ENCODE data around the gene HDAC4. TPM values are rescaled to one million over a fixed set of nuclear protein-coding genes. Genes with fewer than 3 reads are reported as not detected.
A peak's percentile ranks its signal among the peaks of the same experiment; 100 is the strongest.

The HDAC4 gene
- total and polyA plus RNA-seq, 4 donors: 2.9 to 37.2 (median 4.4) TPM

- TF ChIP-seq GABPA (IDR thresholded peaks at IDR 0.05 in 1 of 2, conservative IDR thresholded peaks at IDR 0.05 in 1 of 2) (no peak), ATF3 (IDR thresholded peaks at IDR 0.05) (no peak), EGR1 (IDR thresholded peaks at IDR 0.05; ENCODE audit: low read depth in 2 of 2) (no peak), RXRA (IDR thresholded peaks at IDR 0.05) (peak; percentile 86)
Measured at GRCh38 chr2:239238839-239239606, 161.8 kb downstream of the HDAC4 start (continued).

GRCh38 chr2:239238381-239238780, 162.4 kb downstream of the HDAC4 start:
- no peak overlapping the region for H3K4me3 ChIP-seq (ENCODE audit: low read depth in 1 of 3, low read length in 3 of 3)
- TF ChIP-seq FOXA1 (IDR thresholded peaks at IDR 0.05) (no peak), YY1 (IDR thresholded peaks at IDR 0.05) (no peak)
- peaks cover 21 to 44% (median 36%) of the 10 kb centered on the region in 4 donors for H3K4me1 ChIP-seq (ENCODE audit: control insufficient read depth in 4 of 4, insufficient read depth in 4 of 4, low read length in 3 of 4)
- no peaks in the 10 kb centered on the region for H3K27me3 ChIP-seq (ENCODE audit: control insufficient read depth in 4 of 4, insufficient read depth in 4 of 4, low read length in 3 of 4)
- H3K36me3 ChIP-seq (ENCODE audit: control insufficient read depth in 4 of 4, insufficient read depth in 3 of 4, low read depth in 1 of 4, low read length in 3 of 4): no peaks in the 10 kb centered on the region
- no peak overlapping the region for H3K9ac ChIP-seq (ENCODE audit: low read depth in 1 of 2, low read length in 2 of 2)
- peak overlapping the region in 1 of 2 donors; percentile 67 for H3K27ac ChIP-seq (ENCODE audit: low read depth in 1 of 2, low read length in 2 of 2)
- WGBS: 81% methylated on average over 5 of the region's 5 CpGs
- DNase-seq (ENCODE audit: low spot score): no peak
- no peaks in the 10 kb centered on the region for H3K9me3 ChIP-seq (ENCODE audit: control insufficient read depth in 4 of 4, low read length in 3 of 4)

GRCh38 chr2:239236808-239237205, 164.0 kb downstream of the HDAC4 start:
- no peak overlapping the region for H3K9ac ChIP-seq (ENCODE audit: low read depth in 1 of 2, low read length in 2 of 2)
- no peak overlapping the region for H3K27ac ChIP-seq (ENCODE audit: low read depth in 1 of 2, low read length in 2 of 2)
- no peaks in the 10 kb centered on the region for H3K27me3 ChIP-seq (ENCODE audit: control insufficient read depth in 4 of 4, insufficient read depth in 4 of 4, low read length in 3 of 4)
- 88% methylated on average over 9 of the region's 9 CpGs for WGBS
- H3K4me3 ChIP-seq (ENCODE audit: low read depth in 1 of 3, low read length in 3 of 3): no peak overlapping the region
- no peaks in the 10 kb centered on the region for H3K36me3 ChIP-seq (ENCODE audit: control insufficient read depth in 4 of 4, insufficient read depth in 3 of 4, low read depth in 1 of 4, low read length in 3 of 4)
- DNase-seq (ENCODE audit: low spot score): no peak
- H3K4me1 ChIP-seq (ENCODE audit: control insufficient read depth in 4 of 4, insufficient read depth in 4 of 4, low read length in 3 of 4): peaks cover 21 to 44% (median 36%) of the 10 kb centered on the region in 4 donors
- TF ChIP-seq SP1 (IDR thresholded peaks at IDR 0.05) (no peak), FOXA1 (IDR thresholded peaks at IDR 0.05) (no peak), CTCF (IDR thresholded peaks at IDR 0.05; ENCODE audit: low read depth, low read length, missing input control) (no peak), JUND (IDR thresholded peaks at IDR 0.05) (no peak), NR2F2 (IDR thresholded peaks at IDR 0.05) (no peak), ZBTB33 (IDR thresholded peaks at IDR 0.05) (no peak), EGR1 (IDR thresholded peaks at IDR 0.05; ENCODE audit: low read depth in 2 of 2) (no peak), RXRA (IDR thresholded peaks at IDR 0.05) (no peak)
- no peaks in the 10 kb centered on the region for H3K9me3 ChIP-seq (ENCODE audit: control insufficient read depth in 4 of 4, low read length in 3 of 4)
